ENCODE data around the gene CRCP.
"Not testable (repeated sequence)": the region's sequence is repeated elsewhere in the genome, so short reads cannot be mapped to it uniquely, and the experiment has no call there.

The CRCP gene

GRCh38 chr7:66119245-66119850 is 4.7 kb downstream of the CRCP start:
- no peak for TF ChIP-seq CTCF (IDR thresholded peaks at IDR 0.05; ENCODE audit: extremely low read depth, missing control alignments)
- no peak for DNase-seq (ENCODE audit: low spot score)

- no peak for DNase-seq (ENCODE audit: low spot score)
- no peak for TF ChIP-seq CTCF (IDR thresholded peaks at IDR 0.05; ENCODE audit: extremely low read depth, missing control alignments)
Measured at GRCh38 chr7:66123175-66123528, 8.5 kb downstream of the CRCP start.

DNA sequence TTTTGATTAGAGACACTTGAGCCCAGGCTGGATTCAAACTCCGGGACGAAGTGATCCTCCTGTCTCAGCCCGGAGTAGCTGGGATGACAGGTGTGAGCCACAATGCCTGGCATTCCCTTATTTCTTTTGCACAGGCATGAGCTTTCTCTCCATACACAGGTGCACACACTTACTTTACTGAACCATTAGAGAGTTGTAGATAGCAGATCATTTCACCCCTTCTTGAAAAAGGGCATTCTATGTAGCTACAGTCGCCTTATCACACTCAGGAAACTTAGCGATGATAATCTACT is 9.9 kb downstream of the CRCP start:
- DNase-seq (ENCODE audit: low spot score): not testable (repeated sequence)

DNA sequence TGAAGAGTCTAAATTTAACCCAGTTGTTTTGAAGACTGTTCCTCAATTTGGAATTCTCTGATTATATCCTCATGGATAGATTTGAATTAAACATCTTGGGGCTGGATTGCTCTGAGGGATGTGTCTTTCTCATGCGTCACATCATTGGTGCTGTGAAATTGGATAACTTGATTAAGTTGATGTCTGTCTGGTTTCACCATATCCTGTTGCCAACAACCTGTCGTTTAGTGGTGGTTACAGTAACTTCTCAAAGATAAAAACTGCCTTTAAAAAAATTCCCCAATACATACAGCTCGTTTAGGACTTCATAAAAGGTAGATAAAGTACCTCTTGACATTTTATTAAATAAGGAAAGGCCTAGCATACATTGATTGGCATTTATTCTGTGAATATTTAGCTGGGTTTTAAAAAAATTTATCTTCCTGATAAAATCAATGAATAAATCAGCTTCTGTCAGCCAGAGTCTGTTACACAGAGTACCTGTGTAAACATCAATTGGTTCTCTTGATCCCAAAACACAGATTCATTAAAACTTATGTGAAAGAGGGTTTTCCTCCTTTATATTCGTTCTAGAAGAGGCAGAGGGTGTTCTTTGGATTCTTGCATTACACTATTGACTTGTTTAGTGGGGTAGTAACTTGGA is 10.5 kb downstream of the CRCP start:
- no peak for DNase-seq (ENCODE audit: low spot score)
- TF ChIP-seq CTCF (IDR thresholded peaks at IDR 0.05; ENCODE audit: extremely low read depth, missing control alignments): no peak

- not testable (repeated sequence) for DNase-seq (ENCODE audit: low spot score)
Measured at GRCh38 chr7:66125781-66126352, 11.2 kb downstream of the CRCP start.

GRCh38 chr7:66127172-66127571 is 12.5 kb downstream of the CRCP start:
- not testable (repeated sequence) for DNase-seq (ENCODE audit: low spot score)

DNA sequence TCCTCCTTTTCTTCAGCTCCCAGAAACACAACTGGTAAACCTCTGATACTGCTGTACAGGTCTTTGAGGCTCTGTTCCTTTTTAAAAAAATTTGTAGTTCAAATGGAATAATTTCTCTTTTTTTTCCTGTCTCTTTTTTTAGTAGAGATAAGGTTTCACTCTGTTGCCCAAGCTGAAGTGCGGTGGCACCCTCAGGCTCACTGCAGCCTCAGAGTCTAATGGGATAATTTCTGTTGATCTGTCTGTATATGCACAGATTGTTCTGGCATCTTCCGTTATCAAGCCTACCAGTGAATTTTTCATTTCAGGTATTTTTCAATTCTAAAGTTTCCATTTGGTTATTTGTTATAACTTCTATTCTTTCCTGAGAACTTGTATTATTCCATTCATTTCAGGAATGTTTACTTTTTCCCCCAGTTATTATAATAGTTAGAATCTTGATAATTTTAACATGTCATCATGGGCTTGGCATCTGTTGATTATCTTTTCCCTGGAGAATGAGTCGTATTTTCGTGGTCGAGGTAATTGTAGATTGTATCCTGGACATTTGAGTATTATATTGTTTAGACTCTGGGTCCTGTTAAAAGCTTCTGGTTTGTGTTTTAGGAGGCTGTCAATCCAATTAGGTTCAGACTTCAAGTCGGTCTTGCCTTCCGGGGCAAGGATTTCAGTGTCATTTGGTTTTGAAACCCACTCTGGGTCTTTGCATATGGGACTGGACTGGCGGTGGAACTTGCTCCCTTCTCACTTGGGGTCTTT is 24.5 kb downstream of the CRCP start:
- no peak for TF ChIP-seq CTCF (IDR thresholded peaks at IDR 0.05; ENCODE audit: extremely low read depth, missing control alignments)
- no peak for DNase-seq (ENCODE audit: low spot score)

GRCh38 chr7:66140924-66141323 is 26.3 kb downstream of the CRCP start:
- DNase-seq (ENCODE audit: low spot score): no peak

More at GRCh38 chr7:66140924-66141323, 26.3 kb downstream of the CRCP start:
- TF ChIP-seq CTCF (IDR thresholded peaks at IDR 0.05; ENCODE audit: extremely low read depth, missing control alignments): no peak
